ENCODE data around the gene ANO6.
"Not testable (repeated sequence)": the region's sequence is repeated elsewhere in the genome, so short reads cannot be mapped to it uniquely, and the experiment has no call there.

The ANO6 gene

GRCh38 chr12:45315462-45315861, 99.6 kb downstream of the ANO6 start:
- peaks cover 13% of the 10 kb centered on the region for H3K9me3 ChIP-seq (ENCODE audit: insufficient read depth, low read length)
- no peaks in the 10 kb centered on the region for H3K27me3 ChIP-seq (ENCODE audit: insufficient read depth, insufficient read length)
- no peak for TF ChIP-seq SUZ12 (IDR thresholded peaks at IDR 0.05; ENCODE audit: extremely low read depth, insufficient read depth, insufficient read length)
- no peak for TF ChIP-seq ZNF274 (IDR thresholded peaks at IDR 0.05; ENCODE audit: low read depth, low read length)
- TF ChIP-seq YY1 (IDR thresholded peaks at IDR 0.05; ENCODE audit: insufficient read depth, insufficient read length) = no peak
- H3K36me3 ChIP-seq (ENCODE audit: insufficient read depth, insufficient read length, low read length) = peaks cover 39% of the 10 kb centered on the region
- no peak overlapping the region for H3K4me3 ChIP-seq (ENCODE audit: insufficient read length, low read depth)
- H3K4me1 ChIP-seq (ENCODE audit: insufficient read depth, insufficient read length) = no peaks in the 10 kb centered on the region
- no peak overlapping the region for H3K9ac ChIP-seq (ENCODE audit: insufficient read length, low read depth)
- no peak for DNase-seq (ENCODE audit: low read depth, low spot score)

GRCh38 chr12:45317261-45317660, 101.4 kb downstream of the ANO6 start:
- peaks cover 13% of the 10 kb centered on the region for H3K9me3 ChIP-seq (ENCODE audit: insufficient read depth, low read length)
- H3K9ac ChIP-seq (ENCODE audit: insufficient read length, low read depth); H3K27me3 ChIP-seq (ENCODE audit: insufficient read depth, insufficient read length); H3K4me1 ChIP-seq (ENCODE audit: insufficient read depth, insufficient read length); DNase-seq (ENCODE audit: low read depth, low spot score); H3K4me3 ChIP-seq (ENCODE audit: insufficient read length, low read depth): not testable (repeated sequence)
- H3K36me3 ChIP-seq (ENCODE audit: insufficient read depth, insufficient read length, low read length) = peaks cover 36% of the 10 kb centered on the region

- H3K36me3 ChIP-seq (ENCODE audit: insufficient read depth, insufficient read length, low read length) = no peaks in the 10 kb centered on the region
- H3K27me3 ChIP-seq (ENCODE audit: insufficient read depth, insufficient read length) = no peaks in the 10 kb centered on the region
- no peak overlapping the region for H3K9ac ChIP-seq (ENCODE audit: insufficient read length, low read depth)
- H3K9me3 ChIP-seq (ENCODE audit: insufficient read depth, low read length) = no peaks in the 10 kb centered on the region; the same call in 1 of the 2 replicates
- no peak overlapping the region for H3K4me3 ChIP-seq (ENCODE audit: insufficient read length, low read depth)
- no peaks in the 10 kb centered on the region for H3K4me1 ChIP-seq (ENCODE audit: insufficient read depth, insufficient read length)
- DNase-seq (ENCODE audit: low read depth, low spot score) = no peak
- TF ChIP-seq YY1 (IDR thresholded peaks at IDR 0.05; ENCODE audit: insufficient read depth, insufficient read length) (no peak), SUZ12 (IDR thresholded peaks at IDR 0.05; ENCODE audit: extremely low read depth, insufficient read depth, insufficient read length) (no peak), ZNF274 (IDR thresholded peaks at IDR 0.05; ENCODE audit: low read depth, low read length) (no peak)
These were observed 106.9 kb downstream of the ANO6 start for GRCh38 chr12:45322810-45323209.

GRCh38 chr12:45324391-45324790, 108.5 kb downstream of the ANO6 start:
- H3K4me1 ChIP-seq (ENCODE audit: insufficient read depth, insufficient read length) = no peaks in the 10 kb centered on the region
- DNase-seq (ENCODE audit: low read depth, low spot score) = no peak
- TF ChIP-seq YY1 (IDR thresholded peaks at IDR 0.05; ENCODE audit: insufficient read depth, insufficient read length) = no peak
- TF ChIP-seq SUZ12 (IDR thresholded peaks at IDR 0.05; ENCODE audit: extremely low read depth, insufficient read depth, insufficient read length) = no peak
- no peak for TF ChIP-seq ZNF274 (IDR thresholded peaks at IDR 0.05; ENCODE audit: low read depth, low read length)
- H3K36me3 ChIP-seq (ENCODE audit: insufficient read depth, insufficient read length, low read length) = no peaks in the 10 kb centered on the region
- H3K9ac ChIP-seq (ENCODE audit: insufficient read length, low read depth) = no peak overlapping the region
- H3K9me3 ChIP-seq (ENCODE audit: insufficient read depth, low read length) = no peaks in the 10 kb centered on the region; the same call in 1 of the 2 replicates
- H3K4me3 ChIP-seq (ENCODE audit: insufficient read length, low read depth) = no peak overlapping the region
- no peaks in the 10 kb centered on the region for H3K27me3 ChIP-seq (ENCODE audit: insufficient read depth, insufficient read length)

- H3K9me3 ChIP-seq (ENCODE audit: insufficient read depth, low read length) = no peaks in the 10 kb centered on the region; the same call in 1 of the 2 replicates
- peaks cover 4% of the 10 kb centered on the region for H3K36me3 ChIP-seq (ENCODE audit: insufficient read depth, insufficient read length, low read length)
- no peak overlapping the region for H3K9ac ChIP-seq (ENCODE audit: insufficient read length, low read depth)
- H3K27me3 ChIP-seq (ENCODE audit: insufficient read depth, insufficient read length) = no peaks in the 10 kb centered on the region
- TF ChIP-seq YY1 (IDR thresholded peaks at IDR 0.05; ENCODE audit: insufficient read depth, insufficient read length) (no peak), SUZ12 (IDR thresholded peaks at IDR 0.05; ENCODE audit: extremely low read depth, insufficient read depth, insufficient read length) (no peak), ZNF274 (IDR thresholded peaks at IDR 0.05; ENCODE audit: low read depth, low read length) (no peak)
- H3K4me1 ChIP-seq (ENCODE audit: insufficient read depth, insufficient read length) = no peaks in the 10 kb centered on the region
- H3K4me3 ChIP-seq (ENCODE audit: insufficient read length, low read depth) = no peak overlapping the region
- no peak for DNase-seq (ENCODE audit: low read depth, low spot score)
These were observed 110.6 kb downstream of the ANO6 start for GRCh38 chr12:45326358-45326975.

- no peaks in the 10 kb centered on the region for H3K4me1 ChIP-seq (ENCODE audit: insufficient read depth, insufficient read length)
These were observed 112.0 kb downstream of the ANO6 start for GRCh38 chr12:45327823-45328383.

GRCh38 chr12:45329238-45329637, 113.3 kb downstream of the ANO6 start:
- H3K4me1 ChIP-seq (ENCODE audit: insufficient read depth, insufficient read length) = no peaks in the 10 kb centered on the region
- no peaks in the 10 kb centered on the region for H3K27me3 ChIP-seq (ENCODE audit: insufficient read depth, insufficient read length)
- H3K9me3 ChIP-seq (ENCODE audit: insufficient read depth, low read length) = no peaks in the 10 kb centered on the region; the same call in 1 of the 2 replicates
- peaks cover 20% of the 10 kb centered on the region for H3K36me3 ChIP-seq (ENCODE audit: insufficient read depth, insufficient read length, low read length)
- TF ChIP-seq ZNF274 (IDR thresholded peaks at IDR 0.05; ENCODE audit: low read depth, low read length) (no peak), YY1 (IDR thresholded peaks at IDR 0.05; ENCODE audit: insufficient read depth, insufficient read length) (no peak), SUZ12 (IDR thresholded peaks at IDR 0.05; ENCODE audit: extremely low read depth, insufficient read depth, insufficient read length) (no peak)
- no peak overlapping the region for H3K4me3 ChIP-seq (ENCODE audit: insufficient read length, low read depth)
- DNase-seq (ENCODE audit: low read depth, low spot score) = no peak
- no peak overlapping the region for H3K9ac ChIP-seq (ENCODE audit: insufficient read length, low read depth)

More at GRCh38 chr12:45327823-45328383, 112.0 kb downstream of the ANO6 start:
- H3K36me3 ChIP-seq (ENCODE audit: insufficient read depth, insufficient read length, low read length) = peaks cover 17% of the 10 kb centered on the region
- H3K4me3 ChIP-seq (ENCODE audit: insufficient read length, low read depth) = no peak overlapping the region
- H3K27me3 ChIP-seq (ENCODE audit: insufficient read depth, insufficient read length) = no peaks in the 10 kb centered on the region
- no peak overlapping the region for H3K9ac ChIP-seq (ENCODE audit: insufficient read length, low read depth)
- no peak for DNase-seq (ENCODE audit: low read depth, low spot score)
- H3K9me3 ChIP-seq (ENCODE audit: insufficient read depth, low read length) = no peaks in the 10 kb centered on the region; the same call in 1 of the 2 replicates
- TF ChIP-seq SUZ12 (IDR thresholded peaks at IDR 0.05; ENCODE audit: extremely low read depth, insufficient read depth, insufficient read length) (no peak), ZNF274 (IDR thresholded peaks at IDR 0.05; ENCODE audit: low read depth, low read length) (no peak), YY1 (IDR thresholded peaks at IDR 0.05; ENCODE audit: insufficient read depth, insufficient read length) (no peak)
